Suprapubic skin (tissue), 4 donors: ENCODE measurements around the gene GLCE.

ENCODE experiments used
- CTCF ChIP-seq, 2 donors: fragments of 200-600 bp in 1 of 2; fragments of 450-650 bp in 1 of 2; sonication (generic) in 1 of 2; IDR thresholded peaks; one replicate each; pipeline ENCODE4 v1.5.1; 2016 to 2019; ENCODE audit warnings: antibody characterized with exemption in 2 of 2, mild to moderate bottlenecking in 1 of 2, moderate library complexity in 1 of 2
- EP300 ChIP-seq: sonication (generic); formaldehyde crosslinking; IDR thresholded peaks from one replicate; pipeline ENCODE4 v1.6.1; 2017; ENCODE audit warnings: antibody characterized with exemption
- POLR2A ChIP-seq, 2 donors: fragments of 450-650 bp; IDR thresholded peaks; one replicate each; pipeline ENCODE4 v1.6.1; 2017; ENCODE audit warnings: antibody characterized with exemption in 2 of 2, mild to moderate bottlenecking in 2 of 2, moderate library complexity in 2 of 2
- POLR2AphosphoS5 ChIP-seq, 3 donors: sonication (generic); formaldehyde crosslinking; IDR thresholded peaks; one replicate each; pipeline ENCODE4 v1.6.1; 2017; ENCODE audit warnings: antibody characterized with exemption in 3 of 3

- no peak for TF ChIP-seq CTCF (IDR thresholded peaks at IDR 0.05)
- TF ChIP-seq POLR2A (IDR thresholded peaks at IDR 0.05), result no peak
- TF ChIP-seq EP300, result no peak
- no peak for TF ChIP-seq POLR2AphosphoS5 (IDR thresholded peaks at IDR 0.05)
Observed at GRCh38 chr15:69232765-69233164, 72.3 kb downstream of the GLCE start.
